ENCODE data around the gene PCDH11X.
"Not testable (repeated sequence)": the region's sequence is repeated elsewhere in the genome, so short reads cannot be mapped to it uniquely, and the experiment has no call there.

GRCh38 chrX:91779135-91779534 is at the start of gene PCDH11X:
- not testable (repeated sequence) for TF ChIP-seq GATA3, GATA2 (IDR thresholded peaks at IDR 0.05; ENCODE audit: low read depth, low read length)

All from SH-SY5Y (cell line).